Measurements from ENCODE around the gene IFIT1. TPM values are rescaled to one million over a fixed set of nuclear protein-coding genes. Genes with fewer than 3 reads are reported as not detected.
"Not testable (repeated sequence)": the region's sequence is repeated elsewhere in the genome, so short reads cannot be mapped to it uniquely, and the experiment has no call there.

Gene IFIT1
- total RNA-seq, 4 donors from 2014 or later = 1.9 to 7.1 (median 2.7) TPM

DNA sequence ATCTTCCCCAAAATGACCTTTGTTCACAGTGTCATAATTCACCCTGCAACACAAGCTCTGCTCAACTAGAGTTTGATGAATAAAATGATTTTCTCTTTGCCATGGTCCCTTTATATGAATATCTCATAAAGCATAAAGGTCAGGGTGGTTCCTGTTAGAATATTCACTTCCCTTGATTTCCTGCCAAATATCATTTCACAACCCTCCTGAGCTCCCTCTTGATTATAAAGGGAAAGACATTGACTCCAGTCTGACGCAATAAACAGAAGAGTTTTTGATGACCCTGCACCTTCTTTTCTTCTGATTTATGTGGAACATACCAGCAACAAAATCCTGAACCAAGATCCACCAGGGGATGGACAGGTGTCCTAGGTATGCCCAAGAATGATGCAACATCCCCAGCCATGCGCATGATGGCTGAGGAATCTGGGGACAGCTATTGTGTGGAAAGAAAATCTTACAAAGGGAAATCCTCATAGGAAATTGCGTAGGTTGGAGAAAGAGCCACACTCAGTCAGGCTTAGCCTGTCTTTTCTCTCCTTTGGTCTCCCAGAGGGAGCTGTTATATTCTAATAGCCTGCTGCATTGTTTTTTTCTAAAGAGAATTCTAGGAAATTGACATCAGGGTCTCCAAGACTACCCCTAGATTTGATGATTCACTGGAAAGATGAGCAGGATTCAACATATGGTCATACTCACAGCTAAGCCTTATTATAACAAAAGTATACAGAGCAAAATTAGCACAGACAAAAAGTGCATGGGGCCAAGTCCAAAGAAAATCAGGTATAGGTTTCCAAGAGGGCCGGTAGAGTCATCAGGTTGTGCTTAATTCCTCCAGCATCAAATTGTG, 45.8 kb upstream of the IFIT1 start:
- Histone ChIP-seq H3K36me3 (no peaks in the 10 kb centered on the region), H3K4me3 (no peak overlapping the region), H3K9me3 (no peaks in the 10 kb centered on the region), H3K4me1 (peaks cover 28% of the 10 kb centered on the region), H3K27me3 (no peaks in the 10 kb centered on the region), H3K27ac (no peak overlapping the region)
- no peak for DNase-seq (ENCODE audit: low spot score in 2 of 2)
- TF ChIP-seq POLR2AphosphoS5 (IDR thresholded peaks at IDR 0.05) (peak in 1 of 3 donors; percentile 14), POLR2A (IDR thresholded peaks at IDR 0.05) (no peak), CTCF (IDR thresholded peaks at IDR 0.05) (no peak), EP300 (IDR thresholded peaks at IDR 0.05) (no peak)
- 75% methylated on average over 4 of the region's 4 CpGs for WGBS

DNA sequence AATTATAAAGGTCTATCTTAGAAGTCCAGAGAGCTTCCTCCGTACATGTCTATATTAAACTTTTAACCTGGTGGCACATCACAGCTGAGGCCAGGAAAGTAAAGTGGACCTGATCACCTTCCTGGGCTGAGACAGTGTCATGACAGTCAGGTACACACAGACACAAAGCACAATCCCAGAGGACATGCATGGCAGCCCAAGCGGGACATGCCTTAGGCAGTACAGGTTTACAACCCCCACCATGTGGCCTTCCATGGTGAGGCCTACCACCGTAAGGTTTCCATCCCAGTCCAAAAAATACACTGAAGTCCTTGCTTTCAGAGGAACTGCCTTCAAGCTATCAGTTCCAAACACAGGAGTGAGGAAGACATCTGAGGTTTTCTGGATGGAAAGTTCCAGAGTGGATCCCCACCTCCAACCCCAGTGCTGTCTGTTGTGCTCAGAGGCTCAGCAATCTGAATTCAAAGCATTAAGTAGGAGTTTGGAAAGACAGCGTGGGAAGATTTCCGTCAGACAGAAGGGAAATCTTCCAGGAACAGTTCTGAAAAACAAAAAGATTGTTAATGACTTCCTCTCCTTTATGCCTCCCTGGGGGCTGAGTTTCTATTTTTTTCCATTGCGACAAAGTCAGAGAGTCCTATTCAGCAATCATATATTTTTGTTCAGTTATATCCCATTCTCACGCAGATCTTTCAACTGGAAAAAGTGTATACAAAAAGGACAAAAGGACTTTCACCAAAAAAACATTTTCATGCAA, 44.5 kb upstream of the IFIT1 start:
- no peak for DNase-seq (ENCODE audit: low spot score in 2 of 2)
- TF ChIP-seq EP300 (IDR thresholded peaks at IDR 0.05) (no peak), POLR2A (IDR thresholded peaks at IDR 0.05) (no peak), POLR2AphosphoS5 (IDR thresholded peaks at IDR 0.05) (no peak), CTCF (IDR thresholded peaks at IDR 0.05) (no peak)
- H3K27me3 ChIP-seq = no peaks in the 10 kb centered on the region
- H3K4me1 ChIP-seq = peaks cover 37% of the 10 kb centered on the region
- peak overlapping the region; percentile 24 for H3K27ac ChIP-seq
- no peaks in the 10 kb centered on the region for H3K36me3 ChIP-seq
- WGBS = 65% methylated on average over 7 of the region's 7 CpGs
- no peak overlapping the region for H3K4me3 ChIP-seq
- no peaks in the 10 kb centered on the region for H3K9me3 ChIP-seq

DNA sequence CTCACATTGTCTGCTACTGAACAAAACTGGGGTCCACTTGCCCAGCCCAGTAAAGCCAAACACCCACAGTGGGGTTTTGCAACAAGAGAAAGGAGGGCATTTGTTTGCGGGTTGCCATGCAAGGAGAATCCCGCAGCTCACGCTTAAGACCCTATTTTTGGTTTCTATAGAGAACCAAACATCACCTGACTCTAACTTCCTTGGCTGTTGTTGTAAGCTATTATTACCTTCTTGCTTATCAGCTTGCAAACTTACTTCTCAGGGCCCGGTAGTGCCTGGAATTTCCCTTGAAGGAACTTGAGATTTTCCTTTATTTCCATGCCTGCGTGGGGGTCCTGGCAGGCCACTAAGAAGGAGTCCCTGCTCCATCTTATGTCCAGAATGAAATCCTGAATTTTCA, 43.9 kb upstream of the IFIT1 start:
- Histone ChIP-seq H3K36me3 (no peaks in the 10 kb centered on the region), H3K27ac (no peak overlapping the region), H3K9me3 (no peaks in the 10 kb centered on the region), H3K4me3 (no peak overlapping the region), H3K4me1 (peaks cover 37% of the 10 kb centered on the region), H3K27me3 (no peaks in the 10 kb centered on the region)
- TF ChIP-seq POLR2A (IDR thresholded peaks at IDR 0.05) (no peak), POLR2AphosphoS5 (IDR thresholded peaks at IDR 0.05) (no peak), EP300 (IDR thresholded peaks at IDR 0.05) (no peak), CTCF (IDR thresholded peaks at IDR 0.05) (no peak)
- 78% methylated on average over 5 of the region's 5 CpGs for WGBS
- no peak for DNase-seq (ENCODE audit: low spot score in 2 of 2)

DNA sequence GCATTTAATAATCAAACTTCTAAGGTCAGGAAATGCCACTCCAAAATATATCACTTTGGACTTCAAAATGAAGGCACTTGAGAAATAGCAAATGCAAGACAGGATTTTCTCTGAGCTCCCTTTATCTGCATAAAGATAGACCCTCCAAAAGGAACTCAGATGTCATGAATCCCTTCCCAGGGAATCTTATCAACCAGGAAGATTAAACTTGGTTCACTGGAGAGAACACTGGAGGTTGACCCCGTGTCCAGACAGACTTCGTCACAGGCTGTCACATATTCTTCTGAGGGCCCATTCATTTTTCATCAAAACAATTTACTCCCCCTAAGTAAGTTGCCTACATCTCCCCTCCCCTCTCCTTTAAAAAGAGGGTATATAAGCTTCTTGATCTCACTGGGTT, 43.4 kb upstream of the IFIT1 start:
- H3K4me1 ChIP-seq = peaks cover 37% of the 10 kb centered on the region
- H3K27ac ChIP-seq = no peak overlapping the region
- no peaks in the 10 kb centered on the region for H3K27me3 ChIP-seq
- no peak overlapping the region for H3K4me3 ChIP-seq
- no peaks in the 10 kb centered on the region for H3K36me3 ChIP-seq
- TF ChIP-seq POLR2AphosphoS5 (IDR thresholded peaks at IDR 0.05) = no peak
- no peak for TF ChIP-seq EP300 (IDR thresholded peaks at IDR 0.05)
- no peak for TF ChIP-seq POLR2A (IDR thresholded peaks at IDR 0.05)
- no peak for TF ChIP-seq CTCF (IDR thresholded peaks at IDR 0.05)
- no peaks in the 10 kb centered on the region for H3K9me3 ChIP-seq
- DNase-seq (ENCODE audit: low spot score in 2 of 2) = no peak
- 81% methylated on average over 2 of the region's 2 CpGs for WGBS

DNA sequence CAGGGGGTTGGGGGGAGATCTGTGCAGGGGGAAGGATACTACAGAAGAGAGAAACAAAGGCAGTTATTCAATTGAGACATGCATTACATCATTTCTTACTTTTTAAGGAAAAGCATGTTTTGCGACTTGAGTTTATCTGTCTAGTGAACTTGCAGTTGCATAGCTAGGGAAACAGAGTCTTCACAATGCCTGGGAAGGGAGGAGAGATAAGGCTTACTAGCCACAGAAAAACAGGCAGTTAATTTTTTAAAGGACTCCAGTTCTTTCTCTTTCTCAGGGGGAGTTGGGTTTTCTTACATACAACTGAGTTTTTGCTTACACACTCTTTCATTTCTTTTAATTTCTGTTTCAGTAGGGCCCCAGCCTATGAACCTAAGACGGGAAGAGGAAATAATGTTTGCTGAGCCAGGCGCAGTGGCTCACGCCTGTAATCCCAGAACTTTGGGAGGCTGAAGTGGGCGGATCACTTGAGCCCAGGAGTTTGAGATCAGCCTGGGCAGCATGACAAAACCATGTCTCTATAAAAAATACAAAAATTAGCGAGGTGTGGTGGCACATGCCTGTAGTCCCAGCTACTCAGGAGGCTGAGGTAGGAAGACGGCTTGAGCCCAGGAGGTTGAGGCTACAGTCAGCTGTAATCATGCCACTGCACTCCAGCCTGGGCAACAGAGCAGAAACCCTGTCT, 41.6 kb upstream of the IFIT1 start:
- WGBS = 27% methylated on average over 7 of the region's 7 CpGs
- not testable (repeated sequence) for H3K9me3 ChIP-seq; DNase-seq (ENCODE audit: low spot score in 2 of 2); H3K4me3 ChIP-seq; H3K36me3 ChIP-seq; H3K27me3 ChIP-seq
- Histone ChIP-seq H3K27ac (peak overlapping the region; percentile 79), H3K4me1 (peaks cover 37% of the 10 kb centered on the region)

Data from suprapubic skin (tissue), 4 donors.